ENCODE measurements around the gene TH.

TH gene

DNA sequence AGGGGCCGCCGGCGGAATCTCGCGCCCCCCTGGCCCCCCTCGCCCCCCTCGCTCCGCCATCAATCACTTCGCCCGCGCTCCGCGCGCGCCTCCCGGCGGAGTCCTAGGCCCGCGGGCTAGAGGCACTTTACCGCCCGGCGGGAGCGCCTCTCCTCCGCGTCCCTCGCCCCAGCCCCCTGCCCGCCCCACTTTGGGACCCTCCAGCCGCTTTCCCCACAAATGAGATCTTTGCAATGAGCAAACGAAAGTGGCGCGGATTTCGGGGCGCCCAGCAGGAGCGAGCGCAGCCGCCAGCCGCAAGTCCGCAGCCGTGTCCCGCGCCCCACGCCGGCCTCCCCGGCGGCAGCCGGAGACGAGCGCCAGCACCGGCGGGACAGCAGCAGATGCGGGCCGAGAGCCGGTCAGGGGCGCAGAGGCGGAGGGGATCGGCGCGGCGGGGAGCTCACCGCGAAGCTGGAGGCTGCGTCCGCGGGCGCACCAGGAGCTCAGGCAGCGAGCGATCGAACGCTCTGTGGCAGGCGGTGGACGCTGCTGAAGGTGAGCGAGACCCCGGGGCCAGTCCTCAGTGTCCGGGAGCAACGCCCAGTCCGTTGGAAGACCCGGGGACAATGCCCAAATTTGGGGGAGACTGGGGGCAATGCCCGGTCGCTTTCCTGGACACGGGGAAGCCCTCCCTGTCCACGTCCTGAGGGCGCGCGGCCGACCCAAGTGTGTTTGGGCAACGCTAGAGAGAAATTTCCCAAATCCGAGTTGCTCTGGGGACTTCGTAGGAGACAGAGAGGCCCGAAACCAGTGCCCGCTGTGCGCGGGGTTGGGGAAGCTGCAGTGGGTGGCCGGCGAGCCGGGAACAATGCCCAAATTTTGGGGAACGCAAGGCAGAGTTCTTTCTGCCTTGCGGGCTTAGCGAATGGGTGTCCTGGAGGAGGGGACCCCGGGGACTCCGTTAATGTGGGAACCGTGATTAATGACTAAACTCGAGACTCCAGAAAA lies 30.9 kb downstream of the TH start:
- H3K27me3 ChIP-seq = peaks cover 0 to 98% of the 10 kb centered on the region in 2 donors
- TF ChIP-seq, protein P1, sequence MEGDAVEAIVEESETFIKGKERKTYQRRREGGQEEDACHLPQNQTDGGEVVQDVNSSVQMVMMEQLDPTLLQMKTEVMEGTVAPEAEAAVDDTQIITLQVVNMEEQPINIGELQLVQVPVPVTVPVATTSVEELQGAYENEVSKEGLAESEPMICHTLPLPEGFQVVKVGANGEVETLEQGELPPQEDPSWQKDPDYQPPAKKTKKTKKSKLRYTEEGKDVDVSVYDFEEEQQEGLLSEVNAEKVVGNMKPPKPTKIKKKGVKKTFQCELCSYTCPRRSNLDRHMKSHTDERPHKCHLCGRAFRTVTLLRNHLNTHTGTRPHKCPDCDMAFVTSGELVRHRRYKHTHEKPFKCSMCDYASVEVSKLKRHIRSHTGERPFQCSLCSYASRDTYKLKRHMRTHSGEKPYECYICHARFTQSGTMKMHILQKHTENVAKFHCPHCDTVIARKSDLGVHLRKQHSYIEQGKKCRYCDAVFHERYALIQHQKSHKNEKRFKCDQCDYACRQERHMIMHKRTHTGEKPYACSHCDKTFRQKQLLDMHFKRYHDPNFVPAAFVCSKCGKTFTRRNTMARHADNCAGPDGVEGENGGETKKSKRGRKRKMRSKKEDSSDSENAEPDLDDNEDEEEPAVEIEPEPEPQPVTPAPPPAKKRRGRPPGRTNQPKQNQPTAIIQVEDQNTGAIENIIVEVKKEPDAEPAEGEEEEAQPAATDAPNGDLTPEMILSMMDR (IDR thresholded peaks at IDR 0.05) = no peak
- no peaks in the 10 kb centered on the region for H3K9me3 ChIP-seq
- no peaks in the 10 kb centered on the region for H3K36me3 ChIP-seq
- H3K27ac ChIP-seq = no peak overlapping the region
- DNase-seq = no peak
- intact Hi-C loops (cut with DNase I; ENCODE audit: low total_unique reads) = no loop called here
- peak overlapping the region in 1 of 2 donors; percentile 4 for H3K4me3 ChIP-seq
- H3K4me1 ChIP-seq = peaks cover 0 to 51% (median 29%) of the 10 kb centered on the region in 4 donors

DNA sequence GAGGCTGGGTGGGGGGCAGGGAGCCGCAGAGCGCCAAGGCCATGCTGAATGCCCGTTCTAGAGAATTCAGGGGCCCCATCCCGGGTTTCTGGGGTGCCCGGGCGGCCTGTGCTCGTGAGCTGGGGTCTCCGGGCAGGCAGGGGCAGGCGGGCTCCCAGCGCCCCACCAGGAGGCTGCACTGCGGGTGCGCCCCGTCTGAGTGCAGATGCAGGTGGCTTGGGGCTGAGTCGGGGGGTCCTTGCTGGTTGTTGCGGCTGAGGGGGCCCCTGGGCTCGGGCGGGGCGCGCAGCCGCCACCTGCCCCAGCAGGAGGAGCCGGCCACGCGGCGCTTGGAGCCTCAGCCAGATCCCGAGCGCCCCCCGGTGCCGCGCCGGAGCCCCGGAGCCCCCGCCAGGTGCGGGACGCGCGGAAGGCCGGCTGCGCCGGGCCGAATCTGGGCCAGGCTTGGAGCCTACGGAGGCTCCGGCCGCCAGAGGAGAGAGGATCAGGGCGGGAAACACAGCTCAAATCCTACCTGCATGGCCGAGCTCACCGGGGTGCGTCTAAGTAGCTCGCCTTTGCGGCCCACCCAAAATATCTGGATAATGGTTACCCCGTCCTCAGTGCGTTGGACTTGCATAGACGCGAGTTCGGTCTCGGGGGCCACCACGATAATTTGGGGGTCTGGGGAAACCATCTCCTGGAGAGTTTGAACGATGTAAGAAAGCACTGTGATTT lies 31.8 kb downstream of the TH start:
- Histone ChIP-seq H3K9me3 (no peaks in the 10 kb centered on the region), H3K27me3 (peaks cover 0 to 98% of the 10 kb centered on the region in 2 donors), H3K4me3 (no peak overlapping the region), H3K4me1 (peaks cover 0 to 51% (median 29%) of the 10 kb centered on the region in 4 donors), H3K27ac (no peak overlapping the region), H3K36me3 (no peaks in the 10 kb centered on the region)
- intact Hi-C loops (cut with DNase I; ENCODE audit: low total_unique reads) = no loop called here
- TF ChIP-seq, protein P1 (IDR thresholded peaks at IDR 0.05) = no peak
- no peak for DNase-seq

GRCh38 chr11:2139123-2139521 lies 32.5 kb downstream of the TH start, which contains the start of gene IGF2:
TSS of gene IGF2 (minus strand) at chr11:2139389. CDS start at chr11:2135523, 3,866 bp downstream.
- H3K27ac ChIP-seq = no peak within 1 kb of the TSS

DNA sequence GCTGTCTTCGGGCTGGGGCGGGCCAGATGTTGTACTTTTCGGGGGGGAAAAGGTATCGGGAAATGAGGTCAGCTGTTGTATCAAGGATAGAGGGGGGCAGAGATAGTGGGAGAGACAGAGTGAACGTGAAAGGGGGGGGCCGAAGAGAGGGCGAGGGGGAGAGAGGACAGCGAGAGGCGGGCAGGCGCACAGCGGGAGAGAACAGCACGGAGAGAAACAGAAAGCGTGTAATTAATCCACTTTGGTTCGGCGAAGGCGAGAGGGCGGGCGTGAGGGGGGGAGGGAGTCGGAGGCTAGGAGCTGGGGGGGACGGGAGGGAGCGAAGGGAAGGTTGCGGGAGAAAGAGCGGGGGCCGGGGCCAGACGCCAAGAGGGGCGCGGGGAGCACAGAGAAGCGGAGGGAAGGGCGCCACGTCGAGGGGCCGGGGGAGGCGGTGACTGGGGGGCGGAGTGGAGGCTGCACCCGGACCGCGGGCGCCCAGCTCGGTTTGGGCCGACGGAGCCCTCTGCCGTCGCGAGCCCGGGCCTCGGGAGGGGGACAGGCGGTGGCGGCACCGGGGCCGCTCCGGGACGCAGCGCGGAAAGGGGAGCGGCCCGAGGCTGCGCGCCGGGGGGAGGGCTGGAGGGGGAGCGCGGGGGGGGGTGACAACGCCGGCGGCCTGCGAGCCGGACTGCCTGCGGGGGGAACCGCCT lies 33.0 kb downstream of the TH start:
- TF ChIP-seq, protein P1 (IDR thresholded peaks at IDR 0.05) = no peak
- Histone ChIP-seq H3K4me1 (peaks cover 0 to 42% (median 23%) of the 10 kb centered on the region in 4 donors), H3K4me3 (peak overlapping the region; percentile 37 to 41), H3K36me3 (no peaks in the 10 kb centered on the region), H3K27ac (no peak overlapping the region), H3K27me3 (peaks cover 0 to 98% of the 10 kb centered on the region in 2 donors), H3K9me3 (no peaks in the 10 kb centered on the region)
- intact Hi-C loops (cut with DNase I; ENCODE audit: low total_unique reads) = no loop called here
- no peak for DNase-seq

More at GRCh38 chr11:2139123-2139521, 32.5 kb downstream of the TH start, which contains the start of gene IGF2:
- H3K36me3 ChIP-seq = no peaks in the 10 kb centered on the region
- DNase-seq = no peak
- no peaks in the 10 kb centered on the region for H3K9me3 ChIP-seq
- H3K4me3 ChIP-seq = peak within 1 kb of the TSS; percentile 37 to 41
- H3K4me1 ChIP-seq = peaks cover 0 to 47% (median 25%) of the 10 kb centered on the region in 4 donors
- H3K27me3 ChIP-seq = peaks cover 0 to 98% of the 10 kb centered on the region in 2 donors
- intact Hi-C loops (cut with DNase I; ENCODE audit: low total_unique reads) = no loop called here
- TF ChIP-seq, protein P1 (IDR thresholded peaks at IDR 0.05) = no peak

- no peaks in the 10 kb centered on the region for H3K36me3 ChIP-seq
- H3K27ac ChIP-seq = no peak overlapping the region
- peaks cover 0 to 98% of the 10 kb centered on the region in 2 donors for H3K27me3 ChIP-seq
- H3K4me1 ChIP-seq = peaks cover 0 to 42% (median 23%) of the 10 kb centered on the region in 4 donors
- intact Hi-C loops (cut with DNase I; ENCODE audit: low total_unique reads) = no loop called here
- TF ChIP-seq, protein P1 (IDR thresholded peaks at IDR 0.05) = no peak
- H3K4me3 ChIP-seq = peak overlapping the region; percentile 37 to 41
- no peaks in the 10 kb centered on the region for H3K9me3 ChIP-seq
- no peak for DNase-seq
These were observed 33.6 kb downstream of the TH start for GRCh38 chr11:2138068-2138430.
